Measurements from ENCODE around the gene MOXD1.

- TF ChIP-seq CTCF (IDR thresholded peaks at IDR 0.05) (no peak), POLR2A (IDR thresholded peaks at IDR 0.05) (no peak), POLR2AphosphoS5 (IDR thresholded peaks at IDR 0.05; ENCODE audit: insufficient read depth in 1 of 2, low read depth in 1 of 2) (no peak)
Measured at GRCh38 chr6:132330759-132331158, 70.5 kb downstream of the MOXD1 start.

All from vagina (tissue), 2 donors.